COR-L47 (cell line): Measurements from ENCODE around the gene MAPK11.

Source experiments
- DNase-seq: peaks from one replicate; lab custom pipeline; 2025; lab: John Stamatoyannopoulos, UW

The MAPK11 gene

GRCh38 chr22:50293441-50294318, 23.5 kb upstream of the MAPK11 start:
- no peak for DNase-seq

- no peak for DNase-seq
Measured at GRCh38 chr22:50292643-50293440, 22.7 kb upstream of the MAPK11 start.

GRCh38 chr22:50289942-50290630, 19.9 kb upstream of the MAPK11 start:
- DNase-seq, result no peak

- no peak for DNase-seq
Measured at GRCh38 chr22:50289151-50289941, 19.2 kb upstream of the MAPK11 start.

- no peak for DNase-seq
Measured at GRCh38 chr22:50287731-50288130, 17.6 kb upstream of the MAPK11 start.

- no peak for DNase-seq
Measured at GRCh38 chr22:50286701-50287318, 16.6 kb upstream of the MAPK11 start.

GRCh38 chr22:50286275-50286674, 16.1 kb upstream of the MAPK11 start:
- no peak for DNase-seq

GRCh38 chr22:50285568-50286229, 15.5 kb upstream of the MAPK11 start:
- no peak for DNase-seq

- no peak for DNase-seq
Measured at GRCh38 chr22:50284479-50284878, 14.3 kb upstream of the MAPK11 start.

- no peak for DNase-seq
Measured at GRCh38 chr22:50283821-50284220, 13.6 kb upstream of the MAPK11 start.

- no peak for DNase-seq
Measured at GRCh38 chr22:50282361-50283155, 12.4 kb upstream of the MAPK11 start.

- DNase-seq, result no peak
Measured at GRCh38 chr22:50281957-50282356, 11.8 kb upstream of the MAPK11 start.

GRCh38 chr22:50281384-50281760, 11.2 kb upstream of the MAPK11 start:
- DNase-seq, result no peak

- no peak for DNase-seq
Measured at GRCh38 chr22:50280708-50281383, 10.7 kb upstream of the MAPK11 start.

- DNase-seq, result no peak
Measured at GRCh38 chr22:50280022-50280707, 10.0 kb upstream of the MAPK11 start.

- DNase-seq, result no peak
Measured at GRCh38 chr22:50278956-50279619, 8.9 kb upstream of the MAPK11 start.

GRCh38 chr22:50278461-50278860, 8.3 kb upstream of the MAPK11 start:
- no peak for DNase-seq

GRCh38 chr22:50277761-50278160, 7.6 kb upstream of the MAPK11 start:
- no peak for DNase-seq
